OCI-LY1 (cell line): ENCODE results near the gene TRABD2B.

Experiments used
- H2AFZ ChIP-seq: fragments of 200-600 bp; sonication (generic), shearing (Covaris generic); 2 replicates; pipeline ENCODE4 v1.6.0; 2014; ENCODE audit warnings: antibody characterized with exemption, mild to moderate bottlenecking, low read length
- H3F3A ChIP-seq: fragments of 200-600 bp; sonication (generic), shearing (Covaris generic); 2 replicates; pipeline ENCODE4 v1.6.0; 2014; ENCODE audit warnings: mild to moderate bottlenecking, antibody characterized with exemption, low read length, moderate library complexity; ENCODE audit not compliant: insufficient read depth
- H3K27ac ChIP-seq: fragments of 200-600 bp; sonication (generic); 2 replicates; pipeline ENCODE4 v1.5.1; 2014; ENCODE audit warnings: low read length, mixed run types, mild to moderate bottlenecking, low read depth; ENCODE audit not compliant: poor library complexity, severe bottlenecking
- H3K27me3 ChIP-seq: fragments of 200-600 bp; sonication (generic); 2 replicates; pipeline ENCODE4 v1.6.0; 2014; ENCODE audit warnings: antibody characterized with exemption, mild to moderate bottlenecking, low read length, moderate library complexity; ENCODE audit not compliant: insufficient read depth
- H3K36me3 ChIP-seq: fragments of 200-600 bp; sonication (generic); 2 replicates; pipeline ENCODE4 v1.6.1; 2014; ENCODE audit warnings: mild to moderate bottlenecking, antibody characterized with exemption, low read length, moderate library complexity, mixed read lengths; ENCODE audit not compliant: insufficient read depth
- H3K4me1 ChIP-seq: fragments of 200-600 bp; sonication (generic); 2 replicates; pipeline ENCODE4 v1.5.1; 2014; ENCODE audit warnings: mild to moderate bottlenecking, low read length, moderate library complexity; ENCODE audit not compliant: insufficient read depth, severe bottlenecking
- H3K4me2 ChIP-seq: fragments of 200-600 bp; sonication (generic), shearing (Covaris generic); 2 replicates; pipeline ENCODE4 v1.6.1; 2014; ENCODE audit warnings: low read length
- H3K4me3 ChIP-seq: fragments of 200-600 bp; sonication (generic); 2 replicates; pipeline ENCODE4 v1.5.1; 2014; ENCODE audit warnings: low read length, low read depth, mild to moderate bottlenecking, mixed read lengths; ENCODE audit not compliant: poor library complexity, severe bottlenecking
- H3K79me2 ChIP-seq: fragments of 200-600 bp; shearing (Covaris generic); 2 replicates; pipeline ENCODE4 v1.6.1; 2016; ENCODE audit warnings: mixed run types, low read length, mixed read lengths; ENCODE audit not compliant: insufficient read depth
- H3K9ac ChIP-seq: fragments of 200-600 bp; sonication (generic), shearing (Covaris generic); 2 replicates; pipeline ENCODE4 v1.6.1; 2014; ENCODE audit warnings: mild to moderate bottlenecking, low read length, mixed read lengths
- H3K9me2 ChIP-seq: fragments of 200-600 bp; sonication (generic), shearing (Covaris generic); 2 replicates; pipeline ENCODE4 v1.6.1; 2014; ENCODE audit warnings: low read depth, mild to moderate bottlenecking, low read length, mixed read lengths
- H3K9me3 ChIP-seq: fragments of 200-600 bp; shearing (Covaris generic); 2 replicates; pipeline ENCODE4 v1.6.1; 2014; ENCODE audit warnings: low read length, mixed read lengths
- H4K20me1 ChIP-seq: fragments of 200-600 bp; sonication (generic), shearing (Covaris generic); 2 replicates; pipeline ENCODE4 v1.6.0; 2016; ENCODE audit warnings: mild to moderate bottlenecking, low read length; ENCODE audit not compliant: insufficient read depth
- EZH2 ChIP-seq: fragments of 200-600 bp; sonication (generic), shearing (Covaris generic); IDR thresholded peaks from 2 replicates; pipeline ENCODE4 v1.8.0; 2017; ENCODE audit warnings: borderline replicate concordance, mixed run types, mild to moderate bottlenecking, antibody characterized with exemption, low read length, moderate library complexity, mixed read lengths
- TF ChIP-seq, protein P1 (sequence below): fragments of 200-600 bp; sonication (generic), shearing (Covaris generic); IDR thresholded peaks from 2 replicates; pipeline ENCODE4 v1.5.1; 2017; ENCODE audit warnings: mild to moderate bottlenecking, antibody characterized with exemption, low read length, moderate library complexity, mixed read lengths

Gene TRABD2B

DNA sequence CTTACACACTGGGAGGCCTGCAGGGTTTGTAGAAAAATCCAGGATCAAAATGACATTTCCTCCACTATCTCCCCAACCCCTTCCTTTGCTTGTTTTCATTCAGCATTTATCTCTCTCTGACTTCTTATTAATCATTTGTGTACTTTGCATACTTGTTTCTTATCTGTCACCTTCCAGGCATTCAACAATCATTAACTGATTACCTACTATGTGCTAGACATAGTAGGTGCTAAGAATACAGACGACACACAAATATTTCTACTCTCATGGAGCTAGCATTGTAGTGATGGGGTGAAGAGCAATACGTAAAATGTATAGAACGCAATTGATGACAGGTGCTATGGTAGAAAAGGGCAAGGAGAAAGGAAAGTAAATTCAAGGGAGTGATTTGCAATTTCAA is 20.9 kb downstream of the TRABD2B start:
- Histone ChIP-seq H3K36me3 (no peaks in the 10 kb centered on the region), H3K9me3 (no peaks in the 10 kb centered on the region), H3K79me2 (no peaks in the 10 kb centered on the region), H3K27ac (no peak overlapping the region), H3K9me2 (no peaks in the 10 kb centered on the region), H3K4me3 (no peak overlapping the region), H3K4me1 (no peaks in the 10 kb centered on the region), H4K20me1 (no peaks in the 10 kb centered on the region), H2AFZ (no peak overlapping the region), H3K9ac (no peak overlapping the region), H3K27me3 (0 out of 2 replicates have a peak, but pooled peaks cover 4% of the 10 kb centered on the region), H3F3A (no peaks in the 10 kb centered on the region), H3K4me2 (no peak overlapping the region)
- TF ChIP-seq, protein P1, sequence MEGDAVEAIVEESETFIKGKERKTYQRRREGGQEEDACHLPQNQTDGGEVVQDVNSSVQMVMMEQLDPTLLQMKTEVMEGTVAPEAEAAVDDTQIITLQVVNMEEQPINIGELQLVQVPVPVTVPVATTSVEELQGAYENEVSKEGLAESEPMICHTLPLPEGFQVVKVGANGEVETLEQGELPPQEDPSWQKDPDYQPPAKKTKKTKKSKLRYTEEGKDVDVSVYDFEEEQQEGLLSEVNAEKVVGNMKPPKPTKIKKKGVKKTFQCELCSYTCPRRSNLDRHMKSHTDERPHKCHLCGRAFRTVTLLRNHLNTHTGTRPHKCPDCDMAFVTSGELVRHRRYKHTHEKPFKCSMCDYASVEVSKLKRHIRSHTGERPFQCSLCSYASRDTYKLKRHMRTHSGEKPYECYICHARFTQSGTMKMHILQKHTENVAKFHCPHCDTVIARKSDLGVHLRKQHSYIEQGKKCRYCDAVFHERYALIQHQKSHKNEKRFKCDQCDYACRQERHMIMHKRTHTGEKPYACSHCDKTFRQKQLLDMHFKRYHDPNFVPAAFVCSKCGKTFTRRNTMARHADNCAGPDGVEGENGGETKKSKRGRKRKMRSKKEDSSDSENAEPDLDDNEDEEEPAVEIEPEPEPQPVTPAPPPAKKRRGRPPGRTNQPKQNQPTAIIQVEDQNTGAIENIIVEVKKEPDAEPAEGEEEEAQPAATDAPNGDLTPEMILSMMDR = no peak
- no peak for TF ChIP-seq EZH2

DNA sequence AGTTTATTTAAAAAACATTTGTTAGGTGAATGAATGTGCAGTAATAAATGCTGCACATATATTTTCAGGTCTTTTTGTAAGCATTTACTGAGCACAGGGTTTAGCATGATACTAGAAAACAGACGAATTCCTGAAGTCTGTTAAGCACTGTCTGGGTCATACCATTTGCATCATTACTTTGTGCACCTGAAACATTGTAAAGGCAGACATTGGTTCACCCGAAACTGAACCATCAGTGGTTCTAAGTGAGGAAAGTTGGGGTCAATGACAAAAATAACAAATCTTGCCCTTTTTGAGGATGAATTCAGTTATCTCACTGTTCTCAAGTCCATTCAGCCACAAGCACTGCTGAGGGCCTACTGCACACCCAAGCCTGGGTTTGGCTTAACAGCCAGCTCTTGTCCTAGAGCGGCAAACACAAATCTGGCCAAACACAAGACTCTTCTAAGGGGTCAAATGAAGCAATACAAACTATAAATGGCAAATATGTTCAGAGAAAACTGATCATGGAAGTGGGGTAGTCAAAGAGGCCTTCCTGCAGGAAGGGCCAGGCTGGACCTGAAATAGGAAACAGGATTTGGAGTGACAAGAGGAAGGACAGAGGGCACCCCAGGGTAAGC is 21.8 kb downstream of the TRABD2B start:
- Histone ChIP-seq H3K9ac (no peak overlapping the region), H3K4me1 (no peaks in the 10 kb centered on the region), H3K36me3 (no peaks in the 10 kb centered on the region), H3K79me2 (no peaks in the 10 kb centered on the region), H3F3A (no peaks in the 10 kb centered on the region), H3K4me3 (no peak overlapping the region), H3K9me3 (no peaks in the 10 kb centered on the region), H3K4me2 (no peak overlapping the region), H2AFZ (no peak overlapping the region), H3K27me3 (0 out of 2 replicates have a peak, but pooled peaks cover 4% of the 10 kb centered on the region), H3K9me2 (no peaks in the 10 kb centered on the region), H3K27ac (no peak overlapping the region), H4K20me1 (no peaks in the 10 kb centered on the region)
- TF ChIP-seq EZH2 = no peak
- TF ChIP-seq, protein P1 = no peak

- TF ChIP-seq, protein P1 = peak; percentile 45
- no peak for TF ChIP-seq EZH2
- Histone ChIP-seq H3F3A (no peaks in the 10 kb centered on the region), H3K9me3 (no peaks in the 10 kb centered on the region), H3K79me2 (no peaks in the 10 kb centered on the region), H3K9ac (no peak overlapping the region), H3K9me2 (no peaks in the 10 kb centered on the region), H2AFZ (no peak overlapping the region), H3K27me3 (no peaks in the 10 kb centered on the region), H3K4me3 (no peak overlapping the region), H3K36me3 (no peaks in the 10 kb centered on the region), H3K27ac (no peak overlapping the region), H4K20me1 (no peaks in the 10 kb centered on the region), H3K4me1 (no peaks in the 10 kb centered on the region), H3K4me2 (no peak overlapping the region)
Measured at GRCh38 chr1:47972864-47973432, 24.2 kb downstream of the TRABD2B start.
